Thyroid gland (tissue), 4 donors: ENCODE data around the gene ZBBX.
"Not testable (repeated sequence)": the region's sequence is repeated elsewhere in the genome, so short reads cannot be mapped to it uniquely, and the experiment has no call there.

Experiments used
- CTCF ChIP-seq, 6 experiments: fragments of 200-600 bp in 3 of 6; fragments of 450-650 bp in 3 of 6; sonication (generic) in 3 of 6; IDR thresholded peaks; one replicate each; pipeline ENCODE4 v1.5.1; 2016 to 2019; ENCODE audit warnings: antibody characterized with exemption in 6 of 6, mild to moderate bottlenecking in 2 of 6, inconsistent platforms in 1 of 6, moderate library complexity in 1 of 6
- POLR2A ChIP-seq, 2 donors: fragments of 450-650 bp; IDR thresholded peaks; one replicate each; pipeline ENCODE4 v1.6.1; 2017; ENCODE audit warnings: antibody characterized with exemption in 2 of 2, mild to moderate bottlenecking in 2 of 2, moderate library complexity in 1 of 2

- TF ChIP-seq CTCF, POLR2A (IDR thresholded peaks at IDR 0.05): not testable (repeated sequence)
These were observed 46.9 kb upstream of the ZBBX start for GRCh38 chr3:167426962-167427361.
